BJ (cell line): ENCODE results near the gene SNX33. TPM values are rescaled to one million over a fixed set of nuclear protein-coding genes. Genes with fewer than 3 reads are reported as not detected.

ENCODE experiments used
- CTCF ChIA-PET: fragments of 350-600 bp; formaldehyde crosslinking; extraction: SDS; loops from one replicate; lab custom pipeline; 2021; ENCODE audit warnings: antibody characterized with exemption, inconsistent platforms; lab: Yijun Ruan, JAX
- POLR2A ChIA-PET: fragments of 300-600 bp; sonication (Branson Sonifier 250); formaldehyde crosslinking; extraction: SDS; loops from one replicate; lab custom pipeline; 2021; ENCODE audit warnings: antibody characterized with exemption; lab: Charles Lee
- DNase-seq: peaks from one replicate; pipeline ENCODE4 v3.0.0-alpha.2; 2011; ENCODE audit warnings: low read depth
- H3K27me3 ChIP-seq: 2 replicates; pipeline ENCODE4 v1.6.0; 2011; ENCODE audit warnings: low read length; ENCODE audit not compliant: control insufficient read depth, insufficient read depth
- H3K36me3 ChIP-seq: 2 replicates; pipeline ENCODE4 v1.5.1; 2011; ENCODE audit warnings: low read length; ENCODE audit not compliant: control insufficient read depth, insufficient read depth
- H3K4me3 ChIP-seq: 2 replicates; pipeline ENCODE4 v1.5.1; 2011; ENCODE audit warnings: low read depth, mild to moderate bottlenecking, control low read depth, low read length
- polyA plus RNA-seq: library from polyadenylated mRNA; depleted of rRNA; stranded (reverse); fragments of >200 nt; gene quantifications from 2 replicates; pipeline ENCODE4 v1.2.3, GENCODE V29; 2011
- TF ChIP-seq, protein P1 (sequence below): IDR thresholded peaks from 2 replicates; pipeline ENCODE4 v1.5.1; 2011; ENCODE audit warnings: low read depth, mild to moderate bottlenecking, control low read depth, inconsistent platforms, low read length, moderate library complexity; ENCODE audit not compliant: insufficient read depth

The SNX33 gene
- polyA plus RNA-seq, 1 experiment, result 23.5 TPM

DNA sequence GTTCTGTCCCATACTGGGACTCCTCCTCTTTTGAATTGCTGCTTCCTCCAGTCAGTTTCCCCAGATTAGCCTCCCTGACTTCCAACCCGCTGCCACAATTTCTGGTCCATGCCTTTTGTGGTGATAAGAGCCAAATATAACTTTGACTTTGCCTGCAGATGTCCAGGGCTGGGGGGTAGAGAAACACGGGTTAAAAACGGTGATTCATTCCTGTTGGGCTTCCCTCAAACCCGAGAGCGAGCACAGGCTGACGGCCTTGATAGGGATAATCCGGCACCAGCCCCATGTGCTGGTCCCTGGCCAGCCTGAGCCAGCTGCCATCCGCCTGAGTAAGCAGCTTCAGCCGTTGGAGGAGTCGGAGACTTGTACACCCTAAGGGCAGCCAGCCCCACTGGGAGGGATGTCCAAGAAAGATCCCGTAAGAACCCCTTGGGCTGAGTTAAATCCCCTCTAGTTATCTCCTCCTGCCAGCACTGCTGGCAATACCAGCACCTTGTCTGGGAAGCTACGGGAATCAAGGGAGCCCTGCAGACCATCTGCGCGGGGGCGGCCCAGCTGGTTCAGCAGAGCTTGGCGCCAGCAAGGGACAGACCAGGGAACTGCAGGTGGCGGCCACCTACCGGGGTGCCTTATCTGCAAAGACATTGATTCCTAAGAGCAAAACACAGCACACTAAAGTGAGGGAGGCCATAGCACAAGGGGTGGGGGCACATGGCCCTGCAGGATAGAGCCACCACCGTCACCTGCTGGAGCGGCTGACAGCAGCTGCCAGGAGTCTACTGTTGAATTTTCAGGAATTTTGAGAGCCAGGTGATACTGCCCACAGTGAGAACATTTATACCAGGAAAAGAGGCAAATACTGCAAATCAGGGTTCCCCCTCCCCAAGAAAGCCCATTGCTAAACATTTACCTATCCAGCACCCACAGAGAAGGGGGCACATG is 46.8 kb downstream of the SNX33 start:
- Histone ChIP-seq H3K27me3 (no peaks in the 10 kb centered on the region), H3K4me3 (no peak overlapping the region), H3K36me3 (peaks cover 4% of the 10 kb centered on the region)
- DNase-seq, result peak; percentile 95
- POLR2A ChIA-PET, result interaction anchor here (0.7 kb wide), 1 partner anchor 44 kb away, joined by 4 read pairs; no protein-coding TSS in a partner anchor
- TF ChIP-seq, protein P1, sequence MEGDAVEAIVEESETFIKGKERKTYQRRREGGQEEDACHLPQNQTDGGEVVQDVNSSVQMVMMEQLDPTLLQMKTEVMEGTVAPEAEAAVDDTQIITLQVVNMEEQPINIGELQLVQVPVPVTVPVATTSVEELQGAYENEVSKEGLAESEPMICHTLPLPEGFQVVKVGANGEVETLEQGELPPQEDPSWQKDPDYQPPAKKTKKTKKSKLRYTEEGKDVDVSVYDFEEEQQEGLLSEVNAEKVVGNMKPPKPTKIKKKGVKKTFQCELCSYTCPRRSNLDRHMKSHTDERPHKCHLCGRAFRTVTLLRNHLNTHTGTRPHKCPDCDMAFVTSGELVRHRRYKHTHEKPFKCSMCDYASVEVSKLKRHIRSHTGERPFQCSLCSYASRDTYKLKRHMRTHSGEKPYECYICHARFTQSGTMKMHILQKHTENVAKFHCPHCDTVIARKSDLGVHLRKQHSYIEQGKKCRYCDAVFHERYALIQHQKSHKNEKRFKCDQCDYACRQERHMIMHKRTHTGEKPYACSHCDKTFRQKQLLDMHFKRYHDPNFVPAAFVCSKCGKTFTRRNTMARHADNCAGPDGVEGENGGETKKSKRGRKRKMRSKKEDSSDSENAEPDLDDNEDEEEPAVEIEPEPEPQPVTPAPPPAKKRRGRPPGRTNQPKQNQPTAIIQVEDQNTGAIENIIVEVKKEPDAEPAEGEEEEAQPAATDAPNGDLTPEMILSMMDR, result peak; percentile 58
- CTCF ChIA-PET, result interaction anchor here (0.6 to 3.0 kb wide), 17 partner anchors 8 to 238 kb away, joined by 3 to 23 read pairs (median 3); a partner anchor contains a TSS

DNA sequence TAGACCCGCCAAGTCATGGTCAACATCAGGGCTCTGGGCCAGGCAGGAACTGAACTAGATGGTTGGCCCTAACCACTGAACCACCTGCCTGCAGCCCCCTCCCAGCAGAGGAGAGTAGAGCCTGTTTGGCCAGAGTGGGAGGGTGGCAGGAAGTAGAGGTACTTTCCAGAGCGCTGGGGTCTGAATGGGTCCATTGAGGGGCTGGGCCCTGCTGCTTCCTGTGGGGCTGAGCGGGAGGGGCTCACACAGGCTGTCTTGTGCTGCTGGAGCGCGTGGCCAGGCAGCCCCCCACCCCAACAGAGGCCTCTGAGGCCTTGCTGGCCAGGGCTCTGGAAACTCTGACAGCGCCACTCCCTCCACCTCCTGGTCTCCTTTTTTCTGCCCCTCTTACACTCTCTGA is 47.5 kb downstream of the SNX33 start:
- TF ChIP-seq, protein P1, result no peak
- Histone ChIP-seq H3K36me3 (peaks cover 4% of the 10 kb centered on the region), H3K27me3 (no peaks in the 10 kb centered on the region), H3K4me3 (no peak overlapping the region)
- DNase-seq, result no peak
- CTCF ChIA-PET, result interaction anchor here (0.8 to 2.1 kb wide), 6 partner anchors 13 to 239 kb away, joined by 3 to 9 read pairs (median 4); no protein-coding TSS in a partner anchor
- POLR2A ChIA-PET, result interaction anchor here (0.7 kb wide), 1 partner anchor 43 kb away, joined by 4 read pairs; no protein-coding TSS in a partner anchor

DNA sequence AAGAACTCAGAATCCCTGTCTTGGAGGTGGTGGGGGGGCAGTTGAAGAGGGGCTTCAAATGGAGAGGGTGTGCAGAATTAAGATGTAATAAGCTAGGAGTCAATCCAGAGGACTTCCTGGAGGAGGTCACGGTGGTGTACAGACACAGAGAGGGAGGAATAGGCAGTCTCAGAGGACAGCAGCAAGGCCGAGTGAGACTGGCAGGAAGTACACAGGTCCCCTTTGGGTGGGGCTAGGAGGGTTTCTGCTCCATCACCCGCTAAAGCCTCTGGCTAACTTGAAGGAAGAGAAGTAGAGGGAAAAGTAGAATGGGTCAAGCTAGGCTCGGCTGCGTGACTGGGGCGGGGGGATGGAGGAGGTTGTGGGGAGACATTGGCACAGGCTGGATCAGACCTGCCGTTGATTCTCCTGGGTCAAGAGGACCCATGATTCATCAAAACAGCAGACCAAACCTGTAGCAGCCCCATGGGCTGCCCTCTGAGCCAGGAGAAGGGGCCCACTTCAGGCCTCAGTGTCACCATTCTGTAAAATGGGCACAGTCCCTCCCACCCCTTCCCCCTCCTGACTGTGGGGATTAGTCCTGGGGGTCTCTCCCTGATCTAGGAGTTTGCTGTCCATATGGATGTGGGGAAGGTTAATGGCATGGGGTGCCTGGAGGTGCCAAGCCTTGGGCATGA is 48.1 kb downstream of the SNX33 start:
- H3K4me3 ChIP-seq, result no peak overlapping the region
- DNase-seq, result no peak
- no peaks in the 10 kb centered on the region for H3K36me3 ChIP-seq
- H3K27me3 ChIP-seq, result no peaks in the 10 kb centered on the region
- CTCF ChIA-PET, result no interaction called here
- TF ChIP-seq, protein P1, result no peak
- POLR2A ChIA-PET, result no interaction called here

DNA sequence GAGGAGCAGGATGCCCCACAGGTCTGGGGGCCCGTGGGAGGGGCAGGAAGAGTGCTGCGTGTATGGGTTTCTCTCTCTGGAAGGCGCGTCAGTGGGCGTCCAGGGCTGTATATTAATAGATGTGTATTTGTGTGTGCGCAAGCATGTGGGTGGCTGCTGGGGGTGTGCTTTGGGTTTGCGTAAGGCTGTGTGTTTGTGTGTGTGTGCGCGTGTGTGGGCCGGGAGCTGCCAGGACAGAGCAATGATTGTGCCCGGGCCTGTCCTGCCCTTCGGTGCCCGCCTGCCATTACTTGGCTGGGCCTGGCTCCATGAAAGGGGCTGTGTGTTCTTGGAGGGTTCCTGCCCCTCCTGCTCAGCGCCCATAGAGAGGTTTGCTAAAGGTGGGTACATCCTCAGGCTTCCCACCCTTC is 48.6 kb downstream of the SNX33 start:
- no peak for DNase-seq
- CTCF ChIA-PET, result no interaction called here
- POLR2A ChIA-PET, result no interaction called here
- no peak overlapping the region for H3K4me3 ChIP-seq
- no peaks in the 10 kb centered on the region for H3K36me3 ChIP-seq
- TF ChIP-seq, protein P1, result no peak
- no peaks in the 10 kb centered on the region for H3K27me3 ChIP-seq

DNA sequence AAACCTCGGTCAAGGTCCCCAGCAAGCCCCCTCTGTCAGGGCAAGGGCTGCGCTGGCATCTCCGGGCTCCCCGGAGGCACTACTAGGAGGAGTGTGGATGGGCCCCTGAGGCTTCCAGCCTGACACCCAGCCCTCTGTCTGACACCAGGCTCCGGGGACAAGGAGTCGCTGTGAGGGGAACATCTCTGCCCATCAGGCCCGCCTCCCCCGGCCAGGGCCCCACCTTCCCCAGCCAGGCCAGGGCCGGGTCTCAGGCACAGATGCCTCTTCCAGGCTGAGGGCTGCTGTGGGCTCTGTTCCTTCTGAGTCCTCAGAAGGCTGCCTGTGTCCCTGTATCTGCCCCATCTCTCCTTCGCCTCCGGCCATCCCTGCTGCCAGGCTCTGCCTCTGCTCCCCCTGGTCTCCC is 49.1 kb downstream of the SNX33 start:
- TF ChIP-seq, protein P1, result no peak
- Histone ChIP-seq H3K4me3 (no peak overlapping the region), H3K36me3 (no peaks in the 10 kb centered on the region), H3K27me3 (no peaks in the 10 kb centered on the region)
- ChIA-PET CTCF (no interaction called here), POLR2A (no interaction called here)
- DNase-seq, result no peak
